B cell (primary cell): ENCODE results near the gene AAMP. TPM values are rescaled to one million over a fixed set of nuclear protein-coding genes. Genes with fewer than 3 reads are reported as not detected.

ENCODE experiments used
- ATAC-seq: fragments of 200-7000 bp; cut with Tn5 transposase; one replicate; pipeline ENCODE4 v1.10.0; 2021; ENCODE audit warnings: low read depth, mild to moderate bottlenecking, moderate number of reproducible peaks, moderate library complexity
- CTCF ChIA-PET: fragments of 350-600 bp; sonication (Branson Sonifier 250); formaldehyde crosslinking; loops from one replicate; lab custom pipeline; 2021; ENCODE audit warnings: antibody characterized with exemption, inconsistent platforms; lab: Charles Lee
- POLR2A ChIA-PET: fragments of 350-600 bp; sonication (Branson Sonifier 250); formaldehyde crosslinking; loops from one replicate; lab custom pipeline; 2021; ENCODE audit warnings: antibody characterized with exemption; lab: Charles Lee
- DNase-seq: peaks from one replicate; pipeline ENCODE4 v3.0.0; 2013
- H2AFZ ChIP-seq: 2 replicates; pipeline ENCODE4 v1.6.1; 2012; ENCODE audit warnings: mild to moderate bottlenecking, low read depth, low read length; ENCODE audit not compliant: insufficient read depth, poor library complexity, severe bottlenecking
- H3K27ac ChIP-seq, 2 donors: 1 replicate in 1 of 2; 2 replicates in 1 of 2; pipeline ENCODE4 v1.5.1; 2012 to 2013; ENCODE audit warnings: low read length in 2 of 2, mild to moderate bottlenecking in 2 of 2, moderate library complexity in 1 of 2
- H3K27me3 ChIP-seq, 4 experiments: fragments of 200-600 bp in 1 of 4; sonication (generic) in 1 of 4; replicated peaks in 1 of 4; 1 replicate in 2 of 4; 2 replicates in 2 of 4; pipeline versions ENCODE4 v1.6.1 to v1.7.0; 2013 to 2016; ENCODE audit warnings: low read length in 3 of 4, mild to moderate bottlenecking in 2 of 4, mixed read lengths in 1 of 4, moderate library complexity in 1 of 4; ENCODE audit not compliant: insufficient read depth in 4 of 4, control insufficient read depth in 3 of 4; ENCODE audit errors: control extremely low read depth in 1 of 4
- H3K36me3 ChIP-seq, 2 experiments: replicated peaks in 1 of 2; 1 replicate in 1 of 2; 2 replicates in 1 of 2; pipeline versions ENCODE4 v1.6.1 to v1.7.1; 2013; ENCODE audit warnings: low read length in 1 of 2; ENCODE audit not compliant: insufficient read depth in 2 of 2, control insufficient read depth in 1 of 2; ENCODE audit errors: control extremely low read depth in 1 of 2, extremely low read depth in 1 of 2
- H3K4me1 ChIP-seq, 2 donors: fragments of 200-600 bp in 1 of 2; sonication (generic) in 1 of 2; 1 replicate in 1 of 2; 2 replicates in 1 of 2; pipeline versions ENCODE4 v1.5.1 to v1.6.1; 2013 to 2017; ENCODE audit warnings: low read length in 2 of 2; ENCODE audit not compliant: control insufficient read depth in 2 of 2, insufficient read depth in 2 of 2
- H3K4me2 ChIP-seq: replicated peaks from 2 replicates; pipeline ENCODE3; 2012; ENCODE audit warnings: mild to moderate bottlenecking, low read depth, low read length; ENCODE audit not compliant: poor library complexity, severe bottlenecking
- H3K4me3 ChIP-seq, 5 experiments: fragments of 200-600 bp in 1 of 5; sonication (generic) in 1 of 5; 1 replicate in 3 of 5; 2 replicates in 2 of 5; pipeline versions ENCODE4 v1.5.1 to v1.7.0; 2011 to 2016; ENCODE audit warnings: low read length in 4 of 5, mild to moderate bottlenecking in 4 of 5, low read depth in 2 of 5, control low read depth in 1 of 5, moderate library complexity in 1 of 5; ENCODE audit not compliant: insufficient read depth in 1 of 5; ENCODE audit errors: control extremely low read depth in 1 of 5, extremely low read depth in 1 of 5
- H3K79me2 ChIP-seq: fragments of 200-600 bp; sonication (generic); one replicate; pipeline ENCODE4 v1.6.0; 2016; ENCODE audit warnings: low read length; ENCODE audit not compliant: control insufficient read depth, insufficient read depth
- H3K9ac ChIP-seq: fragments of 200-600 bp; sonication (generic); 2 replicates; pipeline ENCODE4 v1.6.1; 2017; ENCODE audit warnings: mild to moderate bottlenecking, low read length, moderate library complexity
- H3K9me3 ChIP-seq, 3 donors: one replicate each; pipeline versions ENCODE4 v1.6.1 to v1.7.1; 2013; ENCODE audit warnings: low read length in 2 of 3; ENCODE audit not compliant: control insufficient read depth in 2 of 3, insufficient read depth in 1 of 3; ENCODE audit errors: control extremely low read depth in 1 of 3
- H4K20me1 ChIP-seq: 2 replicates; pipeline ENCODE4 v1.6.0; 2012; ENCODE audit warnings: mild to moderate bottlenecking, low read length; ENCODE audit not compliant: insufficient read depth, control insufficient read depth, poor library complexity, severe bottlenecking
- H3K27ac Mint-ChIP-seq: one replicate; pipeline ENCODE4 v1.8.0; 2021; ENCODE audit warnings: mixed read lengths
- H3K27me3 Mint-ChIP-seq: one replicate; pipeline ENCODE4 v1.8.0; 2021; ENCODE audit warnings: mixed read lengths
- H3K4me1 Mint-ChIP-seq: one replicate; pipeline ENCODE4 v1.8.0; 2021; ENCODE audit warnings: mixed read lengths
- H3K4me3 Mint-ChIP-seq: one replicate; pipeline ENCODE4 v1.8.0; 2021; ENCODE audit warnings: mixed read lengths
- H3K9me3 Mint-ChIP-seq: one replicate; pipeline ENCODE4 v1.8.0; 2022; ENCODE audit warnings: mixed read lengths; ENCODE audit not compliant: insufficient read depth
- EZH2 ChIP-seq: IDR thresholded peaks from 2 replicates; pipeline ENCODE4 v1.6.1; 2012; ENCODE audit warnings: borderline replicate concordance, low read depth, mild to moderate bottlenecking, moderate library complexity, low read length; ENCODE audit not compliant: insufficient read depth, poor library complexity, severe bottlenecking
- WGBS: methylation state at CpG from one replicate; pipeline ENCODE4 v1.1.5; 2013; ENCODE audit warnings: missing lambda C conversion rate; ENCODE audit not compliant: insufficient coverage; 5-methylcytosine and 5-hydroxymethylcytosine counted together
- intact Hi-C: fragments of 100-400 bp; cut with micrococcal nuclease; formaldehyde crosslinking; loops from one replicate; pipeline ENCODE4 v1.10.0; 2022
- polyA plus RNA-seq: library from polyadenylated mRNA; depleted of rRNA; stranded (reverse); fragments of >200 nt; gene quantifications from 2 replicates; pipeline ENCODE4 v1.2.3, GENCODE V29; 2012
- total RNA-seq, 2 donors: library from RNA; stranded (reverse); fragments of 120-200 nt in 1 of 2; gene quantifications; 1 replicate in 1 of 2; 2 replicates in 1 of 2; pipeline versions ENCODE4 v1.2.3 to v1.2.4, GENCODE V29; 2013 to 2022
- TF ChIP-seq, protein P1 (sequence below): fragments of 200-600 bp; IDR thresholded peaks from one replicate; pipeline ENCODE4 v1.8.0; 2022; ENCODE audit warnings: antibody characterized with exemption, mild to moderate bottlenecking

The AAMP gene
- total and polyA plus RNA-seq, 2 donors (not counting 1 experiment from before 2014, with no cell fraction given) = 56.4 to 65.7 TPM

DNA sequence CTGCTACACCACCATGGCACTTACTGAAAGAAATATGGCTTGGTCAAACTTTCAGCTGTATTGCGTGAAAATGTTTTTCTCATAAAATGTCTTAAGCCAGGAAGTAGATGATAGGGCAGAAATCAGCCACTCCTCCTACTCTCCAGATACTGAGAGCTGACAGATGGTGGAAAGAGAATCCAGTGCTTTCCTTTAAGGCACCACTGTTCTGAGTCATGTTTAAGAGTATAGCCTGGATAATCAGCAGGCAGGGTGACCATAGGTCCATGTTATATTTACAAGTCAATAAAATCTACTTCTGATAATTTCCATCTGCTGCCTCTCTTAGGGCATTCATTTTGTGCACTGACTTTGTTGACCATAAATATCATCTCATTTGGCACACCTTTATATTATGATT, 31.1 kb downstream of the AAMP start:
- Mint-ChIP-seq H3K4me3 (no peak overlapping the region), H3K27me3 (no peaks in the 10 kb centered on the region), H3K27ac (no peak overlapping the region), H3K9me3 (no peaks in the 10 kb centered on the region), H3K4me1 (no peaks in the 10 kb centered on the region)
- Histone ChIP-seq H3K4me3 (no peak overlapping the region), H3K27me3 (no peaks in the 10 kb centered on the region), H3K9me3 (no peaks in the 10 kb centered on the region), H3K36me3 (peaks cover 6 to 88% of the 10 kb centered on the region in 2 experiments), H2AFZ (no peak overlapping the region), H3K27ac (no peak overlapping the region), H3K9ac (no peak overlapping the region), H3K79me2 (peaks cover 59% of the 10 kb centered on the region), H3K4me1 (no peaks in the 10 kb centered on the region), H3K4me2 (no peak overlapping the region), H4K20me1 (peaks cover 57% of the 10 kb centered on the region)
- DNase-seq (no peak), ATAC-seq (no peak)
- no peak for TF ChIP-seq EZH2
- TF ChIP-seq, protein P1, sequence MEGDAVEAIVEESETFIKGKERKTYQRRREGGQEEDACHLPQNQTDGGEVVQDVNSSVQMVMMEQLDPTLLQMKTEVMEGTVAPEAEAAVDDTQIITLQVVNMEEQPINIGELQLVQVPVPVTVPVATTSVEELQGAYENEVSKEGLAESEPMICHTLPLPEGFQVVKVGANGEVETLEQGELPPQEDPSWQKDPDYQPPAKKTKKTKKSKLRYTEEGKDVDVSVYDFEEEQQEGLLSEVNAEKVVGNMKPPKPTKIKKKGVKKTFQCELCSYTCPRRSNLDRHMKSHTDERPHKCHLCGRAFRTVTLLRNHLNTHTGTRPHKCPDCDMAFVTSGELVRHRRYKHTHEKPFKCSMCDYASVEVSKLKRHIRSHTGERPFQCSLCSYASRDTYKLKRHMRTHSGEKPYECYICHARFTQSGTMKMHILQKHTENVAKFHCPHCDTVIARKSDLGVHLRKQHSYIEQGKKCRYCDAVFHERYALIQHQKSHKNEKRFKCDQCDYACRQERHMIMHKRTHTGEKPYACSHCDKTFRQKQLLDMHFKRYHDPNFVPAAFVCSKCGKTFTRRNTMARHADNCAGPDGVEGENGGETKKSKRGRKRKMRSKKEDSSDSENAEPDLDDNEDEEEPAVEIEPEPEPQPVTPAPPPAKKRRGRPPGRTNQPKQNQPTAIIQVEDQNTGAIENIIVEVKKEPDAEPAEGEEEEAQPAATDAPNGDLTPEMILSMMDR = no peak
- intact Hi-C loops = no loop called here
- CTCF ChIA-PET = no interaction called here
- POLR2A ChIA-PET = no interaction called here
- WGBS = no CpG with 5 or more reads among the region's 1 CpG

DNA sequence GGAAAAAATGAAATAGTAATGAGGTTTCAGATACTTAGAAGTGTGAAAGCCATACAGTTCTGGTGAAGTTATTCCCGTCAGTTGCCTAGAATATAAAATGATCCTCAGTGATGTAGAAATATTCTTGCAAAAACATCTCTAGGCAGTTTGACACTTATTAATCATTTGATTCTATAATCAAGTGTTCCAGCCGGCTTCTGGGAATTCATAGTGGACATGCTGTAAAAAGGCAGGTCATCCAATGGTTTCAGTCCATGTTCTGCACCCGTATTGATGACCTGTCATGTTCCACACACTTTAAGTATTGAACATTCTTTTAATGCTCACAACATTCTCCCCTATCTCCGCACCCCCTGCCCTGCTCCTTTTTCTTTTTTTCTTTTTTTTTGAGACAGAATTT, 33.1 kb downstream of the AAMP start:
- intact Hi-C loops = no loop called here
- Histone ChIP-seq H3K4me1 (no peaks in the 10 kb centered on the region), H3K9ac (no peak overlapping the region), H3K27me3 (no peaks in the 10 kb centered on the region), H3K27ac (no peak overlapping the region), H3K36me3 (peaks cover 10 to 87% of the 10 kb centered on the region in 2 experiments), H4K20me1 (peaks cover 57% of the 10 kb centered on the region), H3K4me3 (no peak overlapping the region), H3K79me2 (peaks cover 61% of the 10 kb centered on the region), H3K9me3 (no peaks in the 10 kb centered on the region), H3K4me2 (no peak overlapping the region), H2AFZ (no peak overlapping the region)
- TF ChIP-seq, protein P1 = no peak
- no peak for TF ChIP-seq EZH2
- Mint-ChIP-seq H3K4me1 (peaks cover 2% of the 10 kb centered on the region), H3K27me3 (no peaks in the 10 kb centered on the region), H3K9me3 (no peaks in the 10 kb centered on the region), H3K27ac (no peak overlapping the region), H3K4me3 (no peak overlapping the region)
- ATAC-seq = no peak
- CTCF ChIA-PET = no interaction called here
- WGBS = 88% methylated on average over 3 of the region's 4 CpGs
- POLR2A ChIA-PET = no interaction called here
- DNase-seq = no peak
